Glutamatergic neuron (in vitro differentiated cells): ENCODE data around the gene CMSS1. TPM values are rescaled to one million over a fixed set of nuclear protein-coding genes. Genes with fewer than 3 reads are reported as not detected.

ENCODE experiments used
- DNase-seq: peaks from one replicate; pipeline ENCODE4 v3.0.0; 2022
- H3K27ac Mint-ChIP-seq: one replicate; pipeline ENCODE4 v1.8.0; 2020; ENCODE audit warnings: mild to moderate bottlenecking, mixed read lengths, inconsistent platforms; ENCODE audit not compliant: unreplicated experiment
- H3K27me3 Mint-ChIP-seq: one replicate; pipeline ENCODE4 v1.8.0; 2020; ENCODE audit warnings: mild to moderate bottlenecking, moderate library complexity, mixed read lengths, inconsistent platforms; ENCODE audit not compliant: unreplicated experiment
- H3K36me3 Mint-ChIP-seq: one replicate; pipeline ENCODE4 v1.8.0; 2020; ENCODE audit warnings: mild to moderate bottlenecking, mixed read lengths, inconsistent platforms; ENCODE audit not compliant: unreplicated experiment
- H3K4me1 Mint-ChIP-seq: one replicate; pipeline ENCODE4 v1.8.0; 2020; ENCODE audit warnings: mild to moderate bottlenecking, low read depth, mixed read lengths, inconsistent platforms; ENCODE audit not compliant: unreplicated experiment
- H3K4me3 Mint-ChIP-seq: one replicate; pipeline ENCODE4 v1.8.0; 2020; ENCODE audit warnings: mild to moderate bottlenecking, mixed read lengths, inconsistent platforms; ENCODE audit not compliant: unreplicated experiment
- H3K9me3 Mint-ChIP-seq: one replicate; pipeline ENCODE4 v1.8.0; 2020; ENCODE audit warnings: mild to moderate bottlenecking, moderate library complexity, mixed read lengths, inconsistent platforms; ENCODE audit not compliant: unreplicated experiment
- long read RNA-seq: library from polyadenylated mRNA; unstranded; transcript quantifications from one replicate; pipeline ENCODE4 v2.0.0, GENCODE V29; 2020; ENCODE audit not compliant: unreplicated experiment
- total RNA-seq: library from RNA; stranded (reverse); fragmentation: NEBNext Ultra II Directional; extraction: Animal tissue kit (Norgen Biotek cat#: 25700); gene quantifications from one replicate; pipeline ENCODE4 v1.2.1, GENCODE V29; 2021; ENCODE audit not compliant: unreplicated experiment
- TF ChIP-seq, protein P1 (sequence below): fragments of 200-600 bp; sonication (generic); IDR thresholded peaks from one replicate; pipeline ENCODE4 v1.5.0; 2021; ENCODE audit not compliant: partially characterized antibody, unreplicated experiment

The CMSS1 gene
- total RNA-seq: 37.8 TPM
- long read RNA-seq, partial matches to known transcripts: 0 of 3 reads
- long read RNA-seq, other reads (novel, unspliced or antisense): 3 of 3 reads

DNA sequence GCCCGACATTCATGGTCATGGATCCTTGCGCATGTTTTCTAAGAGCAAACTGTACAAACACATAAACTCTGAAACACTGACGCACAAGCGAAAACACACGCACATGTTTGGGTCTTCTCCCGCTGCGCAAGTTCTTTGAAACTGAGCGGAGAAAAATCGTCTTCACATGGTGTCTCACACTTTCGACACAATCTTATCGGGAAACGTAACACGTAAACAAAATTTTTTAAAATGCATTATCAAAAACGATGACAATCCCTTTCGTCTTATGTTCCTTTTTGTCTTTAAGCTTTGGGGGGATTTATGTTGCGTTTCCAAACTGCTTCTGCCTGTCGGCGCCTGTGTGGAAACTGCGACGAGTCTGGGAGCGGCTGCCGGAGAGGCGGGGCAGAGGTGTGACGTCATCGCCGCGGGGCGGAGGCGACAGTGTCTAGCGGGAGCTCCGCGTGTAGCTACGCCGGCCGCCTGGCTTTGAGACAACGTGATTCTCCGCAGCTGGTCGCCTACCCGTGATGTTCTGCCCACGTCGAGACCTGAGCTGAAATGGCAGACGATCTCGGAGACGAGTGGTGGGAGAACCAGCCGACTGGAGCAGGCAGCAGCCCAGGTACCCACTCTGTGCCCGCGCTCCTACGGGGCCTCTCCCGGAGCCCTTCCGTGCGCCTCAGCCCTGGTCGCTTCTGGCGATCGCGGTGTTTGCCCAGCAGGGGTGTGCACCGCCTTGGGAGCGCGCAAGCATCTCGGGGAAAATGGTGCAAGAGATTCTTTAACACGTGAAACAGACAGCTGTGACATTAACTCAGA is at the start of gene CMSS1:
Gene CMSS1, plus strand, starts transcription at position 426 of the 804 bp plus-strand sequence.
- no peaks in the 10 kb centered on the region for H3K36me3 Mint-ChIP-seq
- peak; percentile 99 for DNase-seq
- H3K4me1 Mint-ChIP-seq: peaks cover 8% of the 10 kb centered on the region
- H3K27ac Mint-ChIP-seq: peak within 1 kb of the TSS; percentile 98
- H3K4me3 Mint-ChIP-seq: peak within 1 kb of the TSS; percentile 95
- TF ChIP-seq, protein P1, sequence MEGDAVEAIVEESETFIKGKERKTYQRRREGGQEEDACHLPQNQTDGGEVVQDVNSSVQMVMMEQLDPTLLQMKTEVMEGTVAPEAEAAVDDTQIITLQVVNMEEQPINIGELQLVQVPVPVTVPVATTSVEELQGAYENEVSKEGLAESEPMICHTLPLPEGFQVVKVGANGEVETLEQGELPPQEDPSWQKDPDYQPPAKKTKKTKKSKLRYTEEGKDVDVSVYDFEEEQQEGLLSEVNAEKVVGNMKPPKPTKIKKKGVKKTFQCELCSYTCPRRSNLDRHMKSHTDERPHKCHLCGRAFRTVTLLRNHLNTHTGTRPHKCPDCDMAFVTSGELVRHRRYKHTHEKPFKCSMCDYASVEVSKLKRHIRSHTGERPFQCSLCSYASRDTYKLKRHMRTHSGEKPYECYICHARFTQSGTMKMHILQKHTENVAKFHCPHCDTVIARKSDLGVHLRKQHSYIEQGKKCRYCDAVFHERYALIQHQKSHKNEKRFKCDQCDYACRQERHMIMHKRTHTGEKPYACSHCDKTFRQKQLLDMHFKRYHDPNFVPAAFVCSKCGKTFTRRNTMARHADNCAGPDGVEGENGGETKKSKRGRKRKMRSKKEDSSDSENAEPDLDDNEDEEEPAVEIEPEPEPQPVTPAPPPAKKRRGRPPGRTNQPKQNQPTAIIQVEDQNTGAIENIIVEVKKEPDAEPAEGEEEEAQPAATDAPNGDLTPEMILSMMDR: no peak
- H3K27me3 Mint-ChIP-seq: no peaks in the 10 kb centered on the region
- H3K9me3 Mint-ChIP-seq: peaks cover 3% of the 10 kb centered on the region

DNA sequence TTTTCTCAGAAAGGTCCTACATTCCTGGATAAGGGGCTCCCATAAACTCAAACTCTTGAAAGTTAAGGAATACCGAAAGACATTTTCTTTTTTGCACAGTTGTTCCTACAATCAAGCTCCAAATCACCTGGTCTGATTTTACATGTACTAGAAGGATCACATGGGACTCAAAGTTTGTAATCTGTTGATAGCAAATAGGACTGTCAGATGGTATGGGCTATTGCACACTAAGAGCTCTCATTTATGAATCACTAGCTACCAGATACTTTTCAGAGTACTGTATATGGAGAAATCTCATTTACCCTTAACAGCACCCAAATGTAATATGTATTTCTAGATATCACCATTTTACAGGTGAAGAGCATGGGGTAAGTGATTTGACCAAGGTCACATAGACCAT is 49.5 kb upstream of the CMSS1 start:
- Mint-ChIP-seq H3K4me3 (no peak overlapping the region), H3K27ac (no peak overlapping the region), H3K9me3 (peaks cover 2% of the 10 kb centered on the region), H3K27me3 (no peaks in the 10 kb centered on the region), H3K36me3 (no peaks in the 10 kb centered on the region), H3K4me1 (no peaks in the 10 kb centered on the region)
- no peak for DNase-seq
- TF ChIP-seq, protein P1: no peak

DNA sequence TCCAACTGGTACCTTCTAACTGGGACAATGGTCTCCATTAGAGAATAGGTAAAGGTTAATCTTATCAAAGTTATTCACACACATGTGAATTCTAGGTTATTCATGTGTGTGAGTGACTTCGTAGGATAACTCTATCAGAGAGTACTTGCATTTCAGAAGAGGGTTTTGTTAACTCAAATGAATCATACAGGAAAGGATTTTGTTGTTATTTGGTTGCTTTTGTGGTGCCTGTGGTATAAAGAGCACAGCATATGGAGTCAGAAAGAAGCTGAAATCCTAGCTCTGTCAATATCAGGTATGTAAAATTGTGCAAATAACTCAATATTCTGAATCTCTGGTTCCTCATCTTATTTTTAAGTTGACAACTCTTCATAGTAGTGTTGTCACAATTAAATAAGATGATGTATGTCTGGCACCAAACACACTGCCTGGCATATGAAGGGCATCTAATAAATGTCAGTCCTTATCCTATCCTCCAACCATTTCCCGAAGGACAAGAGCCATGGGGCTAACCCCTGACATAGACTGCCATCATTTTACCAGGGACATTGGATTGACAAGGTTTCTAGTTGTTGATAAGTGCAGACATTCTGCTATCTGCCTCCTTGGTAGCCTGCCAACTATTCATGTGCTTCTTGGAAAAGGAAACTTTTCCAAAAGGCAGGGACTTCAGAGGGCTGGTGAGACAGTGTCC is 48.7 kb upstream of the CMSS1 start:
- Mint-ChIP-seq H3K27me3 (no peaks in the 10 kb centered on the region), H3K27ac (no peak overlapping the region), H3K36me3 (no peaks in the 10 kb centered on the region), H3K4me1 (no peaks in the 10 kb centered on the region), H3K9me3 (peaks cover 2% of the 10 kb centered on the region), H3K4me3 (no peak overlapping the region)
- TF ChIP-seq, protein P1: no peak
- DNase-seq: no peak

DNA sequence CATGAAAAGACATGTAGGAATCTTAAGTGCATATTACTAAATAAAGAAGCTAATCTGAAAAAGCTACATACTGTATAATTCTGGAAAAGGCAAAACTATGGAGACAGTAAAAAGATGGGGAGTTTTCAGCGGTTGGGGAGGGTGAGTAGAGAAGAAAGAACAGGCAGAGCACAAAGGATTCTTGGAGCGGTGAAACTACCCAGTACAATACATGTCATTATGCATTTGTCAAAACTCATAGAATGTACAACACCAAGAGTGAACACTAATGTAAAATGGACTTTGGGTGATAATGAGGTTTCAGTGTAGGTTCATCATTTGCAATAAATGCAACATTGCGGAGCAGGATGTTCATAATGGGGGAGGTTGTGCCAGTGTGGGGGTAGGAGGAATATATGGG is 45.5 kb upstream of the CMSS1 start:
- Mint-ChIP-seq H3K4me1 (no peaks in the 10 kb centered on the region), H3K27ac (no peak overlapping the region), H3K9me3 (peaks cover 2% of the 10 kb centered on the region), H3K36me3 (no peaks in the 10 kb centered on the region), H3K4me3 (no peak overlapping the region), H3K27me3 (no peaks in the 10 kb centered on the region)
- no peak for DNase-seq
- TF ChIP-seq, protein P1: no peak

DNA sequence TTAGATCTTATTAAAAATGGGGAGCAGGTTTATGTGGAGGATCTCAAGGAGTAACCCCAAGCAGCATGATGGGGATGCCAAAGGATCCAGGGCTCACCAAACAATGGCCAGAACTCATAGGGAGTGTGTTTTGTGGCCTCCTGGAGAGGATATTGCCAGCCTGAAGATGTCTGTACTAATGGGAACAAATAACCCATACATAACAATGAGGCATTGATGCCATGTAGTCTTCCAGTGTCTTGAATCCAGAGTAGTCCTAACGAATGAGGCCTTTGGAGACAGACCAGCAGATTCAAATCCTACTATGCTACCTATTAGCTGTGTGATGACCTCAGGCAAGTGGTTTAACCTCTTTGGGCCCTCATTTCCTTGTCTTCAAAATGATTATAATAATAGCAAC is 45.0 kb upstream of the CMSS1 start:
- H3K4me3 Mint-ChIP-seq: no peak overlapping the region
- H3K27ac Mint-ChIP-seq: no peak overlapping the region
- H3K27me3 Mint-ChIP-seq: no peaks in the 10 kb centered on the region
- H3K36me3 Mint-ChIP-seq: no peaks in the 10 kb centered on the region
- no peak for DNase-seq
- H3K9me3 Mint-ChIP-seq: peaks cover 2% of the 10 kb centered on the region
- TF ChIP-seq, protein P1: no peak
- H3K4me1 Mint-ChIP-seq: no peaks in the 10 kb centered on the region
